ENCODE measurements around the gene HAGHL. TPM values are rescaled to one million over a fixed set of nuclear protein-coding genes. Genes with fewer than 3 reads are reported as not detected.

HAGHL gene
- total RNA-seq, 4 donors from 2014 or later, result 4.5 to 6.3 (median 6.0) TPM

DNA sequence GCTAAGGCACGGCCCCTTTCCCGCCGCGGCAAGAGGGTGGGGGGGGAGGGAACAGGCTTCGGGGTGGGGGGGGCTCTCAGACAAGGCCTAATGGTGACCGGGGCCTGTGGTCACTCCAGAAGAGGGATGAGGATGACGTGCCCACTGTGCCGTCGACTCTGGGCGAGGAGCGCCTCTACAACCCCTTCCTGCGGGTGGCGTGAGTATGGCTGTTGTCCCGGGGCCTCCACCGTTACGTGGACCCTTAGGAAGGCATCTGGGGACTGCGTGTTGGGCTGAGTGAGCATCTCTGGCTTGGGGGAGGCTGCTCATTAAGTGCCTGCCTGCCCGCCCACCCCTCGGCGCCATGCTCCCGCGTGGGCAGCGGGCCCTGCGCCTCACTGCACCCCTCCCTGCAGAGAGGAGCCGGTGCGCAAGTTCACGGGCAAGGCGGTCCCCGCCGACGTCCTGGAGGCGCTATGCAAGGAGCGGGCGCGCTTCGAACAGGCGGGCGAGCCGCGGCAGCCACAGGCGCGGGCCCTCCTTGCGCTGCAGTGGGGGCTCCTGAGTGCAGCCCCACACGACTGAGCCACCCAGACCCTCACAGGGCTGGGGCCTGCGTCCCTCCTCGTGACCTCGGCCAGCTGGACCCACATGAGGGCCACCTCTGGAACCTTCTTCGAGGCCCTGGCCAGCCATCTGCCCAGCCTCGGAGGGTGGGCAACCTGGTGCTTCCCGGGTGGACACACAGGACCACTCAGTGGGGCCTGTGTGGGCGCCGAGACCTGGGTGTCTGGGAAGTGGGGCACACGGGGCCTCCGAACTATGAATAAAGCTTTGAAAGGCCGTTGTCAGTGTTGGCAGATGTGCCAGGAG lies 2.2 kb downstream of the HAGHL start:
- DNase-seq (ENCODE audit: low spot score in 2 of 2), result no peak
- no peak for TF ChIP-seq POLR2A (IDR thresholded peaks at IDR 0.05)
- TF ChIP-seq CTCF (IDR thresholded peaks at IDR 0.05), result no peak

GRCh38 chr16:729768-730665 lies 3.1 kb downstream of the HAGHL start:
- WGBS, 2 donors, result 83 to 87% methylated on average over 28 of the region's 37 CpGs
- TF ChIP-seq CTCF (IDR thresholded peaks at IDR 0.05) (no peak), POLR2A (IDR thresholded peaks at IDR 0.05) (no peak)
- no peak overlapping the region for H3K4me3 ChIP-seq (ENCODE audit: low read depth, poor library complexity, severe bottlenecking)
- intact Hi-C loops (cut with DNase I; ENCODE audit: low total_unique reads), result no loop called here
- no peak for DNase-seq (ENCODE audit: low spot score in 2 of 2)

More for the DNA sequence above, 2.2 kb downstream of the HAGHL start:
- intact Hi-C loops (cut with DNase I; ENCODE audit: low total_unique reads), result no loop called here
- no peak overlapping the region for H3K4me3 ChIP-seq (ENCODE audit: low read depth, poor library complexity, severe bottlenecking)
- 51 to 70% methylated on average over 38 to 41 of the region's 55 CpGs for WGBS, 2 donors

DNA sequence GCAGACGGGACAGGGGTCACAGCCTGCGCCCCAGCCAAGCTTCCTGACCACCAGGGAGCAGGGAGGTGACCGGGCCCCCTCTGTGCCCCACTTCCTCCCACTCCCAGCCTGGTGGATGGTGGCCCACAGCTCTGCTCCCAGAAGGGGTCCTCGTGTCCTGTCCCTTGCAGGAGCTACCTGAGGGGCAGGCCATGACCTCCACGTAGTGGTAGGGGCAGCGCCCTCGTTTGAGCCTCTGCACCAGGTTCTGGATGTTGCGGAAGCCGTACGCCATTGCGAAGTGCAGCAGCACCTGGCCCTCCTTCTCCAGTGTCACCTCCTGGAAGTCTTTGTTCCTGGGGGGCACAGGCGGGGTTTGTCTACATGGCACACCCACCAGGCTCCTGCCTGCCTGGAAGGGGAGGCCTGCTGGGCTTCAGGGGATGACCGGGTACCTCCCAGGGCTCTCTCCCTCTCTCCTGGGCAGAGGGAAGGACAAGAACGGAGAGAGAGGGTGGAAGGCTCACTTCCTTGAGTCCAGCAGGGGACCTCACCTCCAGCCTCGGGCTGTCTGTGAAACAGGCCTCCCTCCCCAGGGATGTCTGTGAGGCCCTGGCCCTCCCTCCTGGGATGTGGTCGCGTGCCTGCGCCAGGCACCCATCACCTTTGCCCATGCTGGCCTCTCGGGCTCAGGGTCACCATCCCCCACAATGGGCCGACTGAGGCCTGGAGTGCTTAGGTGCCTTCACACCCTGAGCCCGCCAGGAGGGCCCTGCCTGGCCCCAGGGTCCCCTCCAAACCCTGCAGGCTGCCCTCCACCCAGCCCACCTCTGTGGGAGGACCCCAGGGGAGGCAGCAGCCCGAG lies 4.0 kb downstream of the HAGHL start:
- DNase-seq (ENCODE audit: low spot score in 2 of 2), result no peak
- intact Hi-C loops (cut with DNase I; ENCODE audit: low total_unique reads), result no loop called here
- 86 to 92% methylated on average over 12 to 21 of the region's 22 CpGs for WGBS, 2 donors
- no peak overlapping the region for H3K4me3 ChIP-seq (ENCODE audit: low read depth, poor library complexity, severe bottlenecking)
- no peak for TF ChIP-seq CTCF (IDR thresholded peaks at IDR 0.05)
- no peak for TF ChIP-seq POLR2A (IDR thresholded peaks at IDR 0.05)

- intact Hi-C loops (cut with DNase I; ENCODE audit: low total_unique reads), result no loop called here
- no peak overlapping the region for H3K4me3 ChIP-seq (ENCODE audit: low read depth, poor library complexity, severe bottlenecking)
- TF ChIP-seq CTCF (IDR thresholded peaks at IDR 0.05) (no peak), POLR2A (IDR thresholded peaks at IDR 0.05) (no peak)
- DNase-seq (ENCODE audit: low spot score in 2 of 2), result no peak
- 92 to 95% methylated on average over 12 of the region's 12 CpGs for WGBS, 2 donors
These were observed 5.4 kb downstream of the HAGHL start for GRCh38 chr16:732332-732731.

DNA sequence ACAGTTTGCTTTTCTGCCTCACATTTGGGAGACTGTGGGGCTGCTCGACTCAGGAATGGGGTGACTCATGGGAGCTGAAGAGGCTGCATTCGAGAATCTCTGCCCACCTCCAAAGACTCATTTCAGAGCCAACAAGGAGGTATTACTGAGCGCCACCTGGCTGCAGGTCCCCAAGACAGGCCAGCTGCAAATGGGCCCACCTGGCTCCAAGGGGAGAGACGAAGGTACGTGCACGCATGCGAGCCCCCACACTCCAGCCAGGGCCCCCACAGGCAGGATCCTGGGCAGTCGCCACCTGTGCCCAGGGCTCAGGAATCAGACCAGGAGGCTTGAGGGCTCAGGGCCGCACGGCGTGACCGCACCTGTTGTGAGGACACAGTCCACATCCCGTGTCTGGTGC lies 6.0 kb downstream of the HAGHL start:
- TF ChIP-seq POLR2A (IDR thresholded peaks at IDR 0.05), result no peak
- TF ChIP-seq CTCF (IDR thresholded peaks at IDR 0.05), result no peak
- H3K4me3 ChIP-seq (ENCODE audit: low read depth, poor library complexity, severe bottlenecking), result no peak overlapping the region
- 91 to 96% methylated on average over 7 to 11 of the region's 13 CpGs for WGBS, 2 donors
- no peak for DNase-seq (ENCODE audit: low spot score in 2 of 2)
- intact Hi-C loops (cut with DNase I; ENCODE audit: low total_unique reads), result no loop called here
